Myocyte (in vitro differentiated cells): ENCODE results near the gene LRIF1. TPM values are rescaled to one million over a fixed set of nuclear protein-coding genes. Genes with fewer than 3 reads are reported as not detected.
A peak's percentile ranks its signal among the peaks of the same experiment; 100 is the strongest.
"Not testable (repeated sequence)": the region's sequence is repeated elsewhere in the genome, so short reads cannot be mapped to it uniquely, and the experiment has no call there.

Source experiments
- DNase-seq: peaks from one replicate; pipeline ENCODE4 v3.0.0-alpha.2; 2012; ENCODE audit warnings: low read depth
- polyA plus RNA-seq: library from polyadenylated mRNA; unstranded; fragments of >200 nt; gene quantifications from one replicate; pipeline ENCODE4 v1.2.1, GENCODE V29; 2012; ENCODE audit warnings: missing spikeins
- total RNA-seq: library from RNA; depleted of rRNA; stranded (reverse); fragments of >200 nt; gene quantifications from 2 replicates; pipeline ENCODE4 v1.2.3, GENCODE V29; 2014

LRIF1 gene
- total RNA-seq: 26.3 and 31.5 TPM in 2 replicates
- 12.3 TPM for polyA plus RNA-seq

DNA sequence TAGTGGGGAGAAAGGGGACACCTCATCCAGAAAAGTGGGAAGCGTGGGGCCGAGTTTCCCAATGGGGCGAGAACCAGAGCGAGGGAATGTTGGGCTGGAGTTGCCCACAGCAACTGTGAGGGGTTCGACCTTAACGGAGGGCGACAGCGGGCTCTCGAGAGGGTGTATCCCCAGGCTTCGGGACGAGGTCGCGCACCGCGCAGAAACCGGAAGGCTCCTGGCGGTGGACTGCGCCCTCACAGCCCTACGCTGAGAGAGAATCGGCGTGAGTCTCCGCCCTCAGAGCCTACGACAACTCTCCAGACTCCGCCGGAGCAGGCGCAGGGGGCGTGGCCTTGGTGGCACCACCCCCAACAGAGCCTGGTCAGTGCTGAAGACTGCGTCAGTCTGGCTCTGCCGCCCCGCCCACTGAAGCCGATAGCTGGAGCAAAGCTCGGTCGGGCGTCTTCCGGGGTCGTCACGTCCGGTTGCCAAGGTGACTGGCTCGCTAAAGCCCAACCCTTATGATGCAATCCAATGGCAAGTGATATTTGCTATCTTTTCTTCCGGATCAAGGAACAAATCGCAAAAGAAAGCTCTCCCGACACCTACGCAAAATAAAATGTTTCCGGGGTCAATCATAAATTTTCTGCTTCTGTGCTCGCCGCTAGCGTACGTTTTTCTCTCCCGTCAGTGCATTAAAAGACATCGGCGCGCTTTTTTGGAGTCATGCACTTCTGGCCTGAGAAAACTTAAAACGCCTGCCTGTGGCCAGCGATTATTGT lies at the start of gene LRIF1:
LRIF1 (minus strand) TSS at position 232 of the 764 bp plus-strand sequence. CDS start 234 bp downstream, outside the sequence.
- DNase-seq: peak; percentile 99

- no peak for DNase-seq
Measured at GRCh38 chr1:111008031-111008430, 44.3 kb upstream of the LRIF1 start.

DNA sequence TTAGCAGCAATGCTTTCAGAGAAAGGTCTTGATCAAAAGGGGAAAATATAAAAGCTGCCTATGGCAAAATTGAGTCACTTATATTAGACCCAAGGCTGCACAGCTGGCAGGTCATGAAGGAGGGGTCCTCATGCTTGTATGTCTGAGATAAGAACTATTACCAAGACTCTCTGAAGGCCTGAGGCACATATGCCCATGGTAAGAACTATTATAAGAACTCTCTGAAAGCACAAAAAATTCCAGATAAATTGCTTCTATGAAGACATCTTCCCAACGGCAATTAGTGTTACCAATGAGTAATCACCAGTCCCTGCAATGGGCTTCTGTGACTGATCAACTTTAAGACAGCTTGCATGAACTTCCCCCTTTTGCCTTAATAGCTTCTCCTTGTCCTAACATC lies 42.8 kb upstream of the LRIF1 start:
- no peak for DNase-seq

- DNase-seq: not testable (repeated sequence)
Measured at GRCh38 chr1:110999607-111000006, 35.9 kb upstream of the LRIF1 start.

DNA sequence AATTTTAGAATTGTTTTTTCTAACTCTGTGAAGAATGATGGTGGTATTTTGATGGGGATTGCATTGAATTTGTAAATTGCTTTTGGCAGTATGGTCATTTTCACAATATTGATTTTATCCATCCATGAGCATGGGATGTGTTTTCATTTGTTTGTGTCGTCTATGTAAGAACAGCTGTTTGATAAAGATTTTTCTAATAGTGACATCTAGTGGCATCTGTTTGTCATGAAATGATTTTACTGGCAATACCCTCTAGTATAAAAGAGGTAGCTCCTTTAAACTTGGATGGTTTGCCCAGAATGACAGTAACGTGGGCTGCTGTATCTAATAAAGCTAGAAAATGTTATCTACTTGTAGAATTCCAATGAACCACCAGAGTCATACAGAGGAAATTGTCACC lies 28.6 kb upstream of the LRIF1 start:
- peak; percentile 32 for DNase-seq

- DNase-seq: not testable (repeated sequence)
Measured at GRCh38 chr1:110991295-110991694, 27.6 kb upstream of the LRIF1 start.

- no peak for DNase-seq
Measured at GRCh38 chr1:110990541-110990940, 26.8 kb upstream of the LRIF1 start.

GRCh38 chr1:110986407-110986891 lies 22.7 kb upstream of the LRIF1 start:
- DNase-seq: no peak

- DNase-seq: no peak
Measured at GRCh38 chr1:110982320-110982719, 18.6 kb upstream of the LRIF1 start.

DNA sequence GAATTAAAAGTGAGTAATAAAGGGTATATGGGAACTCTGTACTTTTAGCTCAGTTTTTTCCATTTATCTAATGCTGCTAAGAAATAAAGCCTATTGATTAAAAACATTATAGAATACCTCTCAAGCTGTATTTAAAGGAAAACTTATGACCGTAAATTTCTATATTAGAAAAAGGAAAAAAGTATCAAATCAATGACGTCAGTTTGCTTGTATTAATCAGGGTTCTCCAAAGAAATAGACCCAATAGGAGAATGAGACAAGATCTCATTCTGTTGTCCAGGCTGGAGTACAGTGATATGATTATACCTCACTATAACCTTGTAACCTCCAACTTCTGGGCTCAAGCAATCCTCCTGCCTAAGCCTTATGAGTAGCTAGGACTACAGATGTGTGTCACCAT lies 15.4 kb upstream of the LRIF1 start:
- DNase-seq: no peak

DNA sequence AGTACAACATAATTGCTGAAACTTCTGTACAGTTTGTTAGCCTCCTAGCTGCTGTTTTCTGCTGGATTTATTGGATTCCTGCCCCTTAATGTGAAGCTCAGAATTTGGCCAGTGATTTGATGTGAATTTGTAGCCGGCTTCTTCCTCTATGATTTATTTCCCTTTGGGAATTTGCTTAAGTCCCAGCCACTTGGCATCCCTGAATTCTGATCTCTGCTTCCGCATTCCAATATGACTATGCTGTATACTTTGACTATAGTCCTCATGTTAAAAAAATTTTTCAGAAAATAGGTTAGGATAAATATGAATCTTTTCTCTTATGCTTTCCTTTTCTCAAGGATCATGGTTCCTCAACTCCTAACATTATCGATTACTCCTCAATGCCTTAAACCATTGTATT lies 12.4 kb upstream of the LRIF1 start:
- peak; percentile 6 for DNase-seq

- DNase-seq: no peak
Measured at GRCh38 chr1:110975265-110975664, 11.5 kb upstream of the LRIF1 start.

DNA sequence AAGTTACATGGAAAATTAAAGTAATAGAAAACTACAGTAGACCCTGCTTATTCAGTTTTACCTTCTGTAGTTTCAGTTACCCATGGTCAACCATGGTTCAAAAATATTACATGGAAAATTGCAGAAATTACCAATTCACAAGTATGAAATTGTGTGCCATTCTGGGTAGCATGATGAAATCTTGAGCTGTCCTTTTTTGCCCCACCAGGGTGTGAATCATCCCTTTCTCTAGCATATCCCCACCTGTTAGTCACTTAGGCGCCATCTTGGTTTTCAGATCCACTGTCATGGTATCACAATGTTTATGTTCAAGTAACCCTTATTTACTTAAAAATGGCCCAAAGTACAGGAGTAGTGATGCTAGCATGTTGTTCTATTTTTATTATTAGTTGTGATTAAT lies 3.5 kb upstream of the LRIF1 start:
- no peak for DNase-seq

GRCh38 chr1:110964455-110964903 lies 757 bp upstream of the LRIF1 start:
- DNase-seq: no peak

DNA sequence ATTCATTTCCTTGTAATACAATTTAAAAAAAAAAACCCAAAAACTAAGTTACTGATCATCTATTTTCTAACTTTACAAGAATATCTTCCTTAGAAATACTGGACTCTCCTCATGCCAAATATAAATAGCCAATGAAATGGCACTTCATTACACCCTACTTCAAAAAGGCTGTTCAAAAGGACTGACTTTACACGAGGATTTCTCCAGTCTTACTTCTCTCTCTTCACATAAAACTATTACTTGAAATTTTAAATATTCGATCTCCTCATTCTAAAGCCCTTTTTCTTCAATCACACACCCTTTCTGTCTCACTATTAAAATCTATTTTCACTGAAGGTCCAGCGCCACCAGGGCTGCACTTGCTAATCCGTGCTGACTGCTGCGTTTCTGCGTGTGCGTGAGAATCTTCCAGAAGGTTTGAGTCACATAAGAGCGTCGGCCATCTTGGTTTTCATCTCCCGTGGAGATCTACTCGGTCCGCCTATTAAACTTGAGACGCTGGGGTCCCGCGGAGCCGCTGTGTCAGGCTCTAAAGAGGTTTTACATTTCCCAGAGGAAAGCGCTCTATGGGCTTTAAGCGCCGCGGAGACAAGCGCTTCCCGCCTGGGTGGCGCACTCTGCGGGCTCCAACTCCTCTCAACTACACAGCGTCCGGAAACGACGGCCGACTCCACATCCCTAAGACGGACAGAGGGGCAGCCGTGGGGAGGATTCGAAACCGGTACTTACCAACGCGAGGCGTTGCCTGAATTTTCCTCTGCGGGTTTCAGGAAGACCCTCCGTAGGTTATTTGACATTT lies 631 bp downstream of the LRIF1 start:
- peak; percentile 91 for DNase-seq

DNA sequence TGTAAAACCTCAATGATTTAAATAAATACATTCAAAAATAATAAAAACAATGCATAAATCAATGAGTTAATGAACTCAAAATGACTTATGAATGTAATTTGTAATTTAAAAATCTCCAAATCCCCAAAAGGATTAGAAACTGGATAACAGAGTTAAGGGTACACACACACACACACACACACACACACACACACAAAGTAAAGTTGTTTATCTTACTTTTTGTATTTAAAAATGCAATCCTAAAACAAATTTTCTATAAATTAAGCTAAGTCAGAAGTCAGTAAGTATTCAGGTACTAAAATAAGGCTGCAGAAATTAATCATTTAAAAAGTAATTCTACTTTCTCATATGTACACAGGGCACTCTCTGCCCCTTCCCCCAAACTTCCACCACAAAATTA lies 1.8 kb downstream of the LRIF1 start:
- DNase-seq: no peak

GRCh38 chr1:110960777-110961420 lies 2.8 kb downstream of the LRIF1 start:
- DNase-seq: no peak

DNA sequence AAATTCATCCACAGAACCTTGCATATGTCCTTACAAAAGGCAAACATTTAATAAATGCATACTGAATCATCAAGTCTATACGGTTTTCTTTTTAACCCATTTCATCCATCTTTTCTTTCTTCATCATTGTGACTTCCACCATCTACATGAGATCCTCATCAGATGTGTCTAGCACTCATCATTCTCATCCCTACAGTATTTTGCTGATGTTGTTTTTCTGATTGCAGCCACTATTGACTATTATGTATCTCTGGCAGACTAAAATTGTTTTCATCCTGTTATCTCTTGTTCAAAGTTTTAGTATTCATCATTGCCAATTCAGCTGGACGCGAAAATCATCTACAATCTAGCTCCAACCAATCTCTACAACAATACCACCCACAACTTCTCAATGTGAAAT lies 5.9 kb downstream of the LRIF1 start:
- DNase-seq: no peak

DNA sequence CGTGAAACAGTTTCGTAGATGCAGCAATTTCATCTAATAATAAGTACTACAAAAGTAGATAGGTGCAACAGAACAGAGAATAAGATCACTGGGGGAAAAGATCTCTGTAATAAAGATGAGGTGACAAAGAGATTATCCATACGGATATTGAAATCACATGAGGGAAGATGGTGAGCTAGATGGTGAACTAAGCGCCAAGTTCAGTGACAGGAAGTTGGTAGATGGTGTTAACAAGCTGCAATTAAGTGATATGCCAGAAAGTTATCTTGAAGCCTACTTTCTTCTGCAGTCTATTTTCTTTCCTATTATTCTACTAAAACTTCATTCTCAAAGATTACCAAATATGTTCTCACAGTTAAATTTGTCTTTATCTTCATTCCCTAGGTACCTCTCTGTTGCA lies 7.1 kb downstream of the LRIF1 start:
- no peak for DNase-seq

DNA sequence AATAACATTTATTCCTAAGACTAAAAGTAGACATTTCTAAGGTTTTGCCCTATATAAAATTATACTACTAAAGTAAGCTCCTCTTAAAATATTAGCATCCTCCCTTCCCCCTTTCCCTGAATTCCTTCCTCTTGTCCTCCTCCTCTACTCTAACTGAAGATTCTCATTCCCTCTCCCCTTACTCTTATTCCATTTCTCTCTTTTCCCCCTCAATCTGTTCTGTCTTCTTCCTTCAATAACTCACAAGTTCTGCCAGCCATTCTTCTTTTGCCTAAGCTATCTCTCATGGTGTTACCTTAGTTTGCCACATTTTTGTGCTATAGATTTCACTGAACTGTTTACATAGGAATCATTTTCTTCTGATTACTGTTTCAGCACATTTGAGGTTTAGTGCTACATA lies 10.7 kb downstream of the LRIF1 start:
- no peak for DNase-seq

DNA sequence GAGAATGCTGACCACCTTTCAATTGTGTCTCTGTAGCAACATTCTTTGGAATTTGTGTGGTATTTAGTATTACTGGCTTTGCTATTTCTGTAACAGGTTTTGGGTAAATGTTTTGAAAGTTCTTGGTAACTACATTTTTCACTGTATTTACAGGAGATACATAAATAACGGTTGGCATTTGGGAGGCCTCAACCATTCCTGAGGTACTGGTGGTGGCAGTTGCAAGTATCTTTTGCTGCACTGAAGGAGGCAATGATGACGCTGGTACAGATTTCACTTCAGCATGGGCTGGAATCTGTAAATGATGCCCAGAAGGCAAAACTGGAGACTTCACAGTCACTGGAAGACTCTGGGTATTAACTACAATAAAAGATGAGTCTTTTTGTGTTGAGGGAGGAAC lies 11.7 kb downstream of the LRIF1 start:
- no peak for DNase-seq

DNA sequence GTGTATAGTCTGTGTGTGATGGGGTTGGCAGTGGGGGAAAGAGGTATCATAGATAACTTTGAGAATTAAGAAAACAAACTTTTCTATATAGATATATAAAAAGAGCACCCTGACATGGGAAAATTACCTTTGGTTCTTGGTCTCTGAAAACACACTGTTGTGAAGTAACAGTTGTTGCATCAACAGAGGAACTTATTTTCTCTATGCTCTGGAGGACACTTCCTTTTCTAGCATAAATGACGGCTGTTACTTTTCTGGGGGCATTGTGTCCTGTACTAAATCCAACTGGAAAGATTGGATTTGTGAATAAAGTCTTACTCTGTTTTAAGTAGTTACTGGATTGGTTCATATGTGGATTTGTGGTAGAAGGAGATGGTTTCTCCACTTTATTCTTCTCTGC lies 12.6 kb downstream of the LRIF1 start:
- no peak for DNase-seq
